ENCODE measurements around the gene PDE4B. TPM values are rescaled to one million over a fixed set of nuclear protein-coding genes. Genes with fewer than 3 reads are reported as not detected.

Gene PDE4B
- total RNA-seq, 1 donor from 2014 or later = 0.29 TPM

GRCh38 chr1:66374561-66375111 lies 581.9 kb downstream of the PDE4B start:
- DNase-seq (ENCODE audit: low spot score, unreplicated experiment) = no peak
- Mint-ChIP-seq H3K9me3 (ENCODE audit: low read depth) (no peaks in the 10 kb centered on the region), H3K27ac (no peak overlapping the region), H3K4me3 (ENCODE audit: low read depth) (no peak overlapping the region), H3K27me3 (no peaks in the 10 kb centered on the region), H3K36me3 (ENCODE audit: insufficient read depth) (no peaks in the 10 kb centered on the region), H3K4me1 (ENCODE audit: low read depth) (no peaks in the 10 kb centered on the region)
- no peak for TF ChIP-seq CTCF (IDR thresholded peaks at IDR 0.05; ENCODE audit: unreplicated experiment)

GRCh38 chr1:66375125-66375524 lies 582.4 kb downstream of the PDE4B start:
- no peak overlapping the region for H3K4me3 Mint-ChIP-seq (ENCODE audit: low read depth)

GRCh38 chr1:66380452-66381212 lies 587.9 kb downstream of the PDE4B start:
- Mint-ChIP-seq H3K4me3 (ENCODE audit: low read depth) (no peak overlapping the region), H3K27ac (no peak overlapping the region), H3K9me3 (ENCODE audit: low read depth) (peaks cover 17% of the 10 kb centered on the region), H3K36me3 (ENCODE audit: insufficient read depth) (peaks cover 4% of the 10 kb centered on the region), H3K27me3 (peaks cover 4% of the 10 kb centered on the region), H3K4me1 (ENCODE audit: low read depth) (no peaks in the 10 kb centered on the region)
- DNase-seq (ENCODE audit: low spot score, unreplicated experiment) = no peak
- TF ChIP-seq CTCF (IDR thresholded peaks at IDR 0.05; ENCODE audit: unreplicated experiment) = no peak

More at GRCh38 chr1:66375125-66375524, 582.4 kb downstream of the PDE4B start:
- no peaks in the 10 kb centered on the region for H3K36me3 Mint-ChIP-seq (ENCODE audit: insufficient read depth)
- H3K27me3 Mint-ChIP-seq = no peaks in the 10 kb centered on the region
- DNase-seq (ENCODE audit: low spot score, unreplicated experiment) = no peak
- TF ChIP-seq CTCF (IDR thresholded peaks at IDR 0.05; ENCODE audit: unreplicated experiment) = no peak
- no peaks in the 10 kb centered on the region for H3K4me1 Mint-ChIP-seq (ENCODE audit: low read depth)
- no peak overlapping the region for H3K27ac Mint-ChIP-seq
- H3K9me3 Mint-ChIP-seq (ENCODE audit: low read depth) = no peaks in the 10 kb centered on the region

GRCh38 chr1:66381621-66382275 lies 589.1 kb downstream of the PDE4B start:
- Mint-ChIP-seq H3K27me3 (peaks cover 4% of the 10 kb centered on the region), H3K4me3 (ENCODE audit: low read depth) (no peak overlapping the region), H3K36me3 (ENCODE audit: insufficient read depth) (peaks cover 4% of the 10 kb centered on the region), H3K27ac (no peak overlapping the region), H3K4me1 (ENCODE audit: low read depth) (no peaks in the 10 kb centered on the region), H3K9me3 (ENCODE audit: low read depth) (peaks cover 23% of the 10 kb centered on the region)
- no peak for TF ChIP-seq CTCF (IDR thresholded peaks at IDR 0.05; ENCODE audit: unreplicated experiment)
- DNase-seq (ENCODE audit: low spot score, unreplicated experiment) = no peak

GRCh38 chr1:66383168-66383567 lies 590.5 kb downstream of the PDE4B start:
- Mint-ChIP-seq H3K9me3 (ENCODE audit: low read depth) (peaks cover 26% of the 10 kb centered on the region), H3K4me3 (ENCODE audit: low read depth) (no peak overlapping the region), H3K36me3 (ENCODE audit: insufficient read depth) (peaks cover 4% of the 10 kb centered on the region)

More at GRCh38 chr1:66383168-66383567, 590.5 kb downstream of the PDE4B start:
- H3K27ac Mint-ChIP-seq = no peak overlapping the region
- peaks cover 4% of the 10 kb centered on the region for H3K27me3 Mint-ChIP-seq
- TF ChIP-seq CTCF (IDR thresholded peaks at IDR 0.05; ENCODE audit: unreplicated experiment) = no peak
- no peak for DNase-seq (ENCODE audit: low spot score, unreplicated experiment)
- H3K4me1 Mint-ChIP-seq (ENCODE audit: low read depth) = no peaks in the 10 kb centered on the region

Data from progenitor cell of endocrine pancreas (in vitro differentiated cells).